Measurements from ENCODE around the gene EIF3L.

The EIF3L gene

DNA sequence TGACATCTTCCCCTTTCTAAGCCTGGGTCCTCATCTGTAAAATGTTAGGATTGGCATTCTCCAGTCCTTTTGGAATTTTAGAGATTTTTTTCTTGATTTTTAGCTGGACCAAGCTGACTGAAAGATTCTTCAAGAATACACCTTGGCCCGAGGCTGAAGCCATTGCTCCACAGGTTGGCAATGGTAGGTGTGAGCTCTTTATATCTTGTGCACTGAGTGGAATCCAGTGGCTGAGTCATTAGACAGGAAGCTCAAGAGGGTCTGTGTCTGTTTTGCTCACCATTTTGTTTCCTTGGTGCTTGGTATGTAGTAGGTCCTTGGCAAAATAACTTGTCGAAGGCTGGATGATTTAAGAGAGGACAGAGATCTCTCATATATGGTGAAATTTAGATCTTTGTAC lies 6.2 kb downstream of the EIF3L start:
- DNase-seq, result no peak

DNA sequence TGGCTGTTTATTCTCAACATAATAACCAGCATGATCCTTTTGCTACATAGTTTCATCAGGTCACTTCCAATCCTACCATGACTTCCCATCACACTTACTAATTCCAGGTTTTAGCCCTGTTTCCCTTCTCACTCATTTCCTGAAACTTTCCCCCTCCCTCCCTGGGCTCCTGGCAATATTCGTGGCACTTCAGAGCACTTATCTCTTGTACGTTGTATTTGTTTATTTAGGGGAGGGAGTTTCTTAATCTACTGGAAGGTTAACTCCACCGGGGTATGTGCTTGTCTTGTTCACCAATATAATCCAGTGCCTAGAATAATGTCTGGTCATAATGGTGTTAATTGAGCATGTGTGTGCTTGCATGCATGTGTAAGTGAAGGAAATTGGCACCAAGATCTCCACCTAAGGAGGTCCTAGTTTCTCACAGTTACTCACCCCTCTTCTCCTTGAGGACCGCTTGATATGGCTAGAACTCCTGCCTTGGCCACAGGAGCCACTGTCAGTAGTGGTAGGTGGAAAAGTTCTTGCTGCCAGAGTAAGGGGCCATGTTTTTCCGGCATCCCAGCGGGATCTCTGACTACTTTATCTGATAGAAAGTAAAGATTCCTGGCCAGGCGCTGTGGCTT lies 11.7 kb downstream of the EIF3L start:
- no peak for DNase-seq

DNA sequence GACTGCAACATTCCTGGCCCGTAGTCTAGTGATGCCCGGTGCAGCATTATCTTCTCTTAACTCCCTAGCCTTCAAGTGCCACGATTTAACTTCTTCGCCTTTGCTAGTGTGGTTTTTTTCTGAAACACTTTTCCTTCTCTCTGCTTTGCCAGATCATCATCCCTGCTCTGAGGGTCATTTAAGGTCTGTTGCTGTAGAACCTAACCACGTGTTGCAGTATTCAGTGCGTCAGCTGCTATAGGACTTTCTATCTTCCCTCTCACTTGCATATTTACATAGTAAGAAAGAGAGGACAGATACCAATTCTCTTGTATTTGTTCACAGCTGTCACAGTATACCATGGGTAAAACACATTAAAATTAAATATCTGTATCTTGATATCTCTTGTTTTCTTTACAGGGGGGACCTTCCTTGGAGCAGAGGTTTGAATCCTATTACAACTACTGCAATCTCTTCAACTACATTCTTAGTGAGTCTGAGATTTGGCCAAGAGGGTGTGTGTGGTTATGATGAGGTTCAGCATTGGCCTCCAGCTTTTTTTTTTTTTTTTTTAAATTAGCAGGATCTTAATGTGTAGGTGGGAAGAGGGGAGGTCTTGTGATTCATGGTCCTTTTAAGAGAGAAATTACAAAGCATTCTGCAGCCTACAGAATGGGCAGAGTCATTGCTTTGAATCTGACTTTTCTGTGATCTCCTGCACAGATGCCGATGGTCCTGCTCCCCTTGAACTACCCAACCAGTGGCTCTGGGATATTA lies 13.5 kb downstream of the EIF3L start:
- no peak for DNase-seq

DNA sequence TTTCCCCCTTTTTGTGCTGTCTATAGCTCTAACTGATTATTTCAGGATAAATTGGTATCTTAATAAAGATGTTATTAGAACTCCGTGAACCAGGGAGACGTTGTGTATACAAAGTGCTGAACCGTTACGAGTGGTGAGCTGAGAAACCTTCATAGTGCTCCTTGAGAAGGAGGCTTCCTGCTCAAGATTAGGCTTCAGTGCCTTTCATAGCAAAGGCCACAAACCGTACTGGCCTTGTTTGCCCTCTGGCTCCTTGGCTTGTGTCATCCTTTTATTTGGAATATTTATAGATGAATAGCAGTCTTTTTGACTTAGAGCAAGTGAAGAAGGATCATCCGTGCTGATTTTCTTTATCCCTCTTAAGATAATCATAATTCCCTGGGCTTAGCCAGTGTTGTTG lies 16.3 kb downstream of the EIF3L start:
- DNase-seq, result no peak

DNA sequence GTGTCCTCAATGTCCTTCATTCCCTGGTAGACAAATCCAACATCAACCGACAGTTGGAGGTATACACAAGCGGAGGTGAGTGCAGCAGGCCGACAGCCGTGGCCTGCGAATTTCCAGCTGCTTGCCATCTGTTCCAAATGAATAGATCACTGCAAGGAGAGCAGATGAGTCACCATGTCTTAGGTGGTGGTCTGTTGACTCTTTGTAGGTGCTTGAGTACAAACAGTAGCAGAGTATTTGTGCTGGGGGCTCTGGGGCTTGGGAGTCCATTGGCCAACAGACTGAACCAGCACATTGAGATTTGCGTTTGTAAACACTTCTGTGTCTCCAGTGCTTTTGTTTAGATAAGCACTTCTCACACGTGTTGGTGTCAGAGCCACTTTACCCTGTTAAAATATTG lies 21.1 kb downstream of the EIF3L start:
- DNase-seq, result no peak

DNA sequence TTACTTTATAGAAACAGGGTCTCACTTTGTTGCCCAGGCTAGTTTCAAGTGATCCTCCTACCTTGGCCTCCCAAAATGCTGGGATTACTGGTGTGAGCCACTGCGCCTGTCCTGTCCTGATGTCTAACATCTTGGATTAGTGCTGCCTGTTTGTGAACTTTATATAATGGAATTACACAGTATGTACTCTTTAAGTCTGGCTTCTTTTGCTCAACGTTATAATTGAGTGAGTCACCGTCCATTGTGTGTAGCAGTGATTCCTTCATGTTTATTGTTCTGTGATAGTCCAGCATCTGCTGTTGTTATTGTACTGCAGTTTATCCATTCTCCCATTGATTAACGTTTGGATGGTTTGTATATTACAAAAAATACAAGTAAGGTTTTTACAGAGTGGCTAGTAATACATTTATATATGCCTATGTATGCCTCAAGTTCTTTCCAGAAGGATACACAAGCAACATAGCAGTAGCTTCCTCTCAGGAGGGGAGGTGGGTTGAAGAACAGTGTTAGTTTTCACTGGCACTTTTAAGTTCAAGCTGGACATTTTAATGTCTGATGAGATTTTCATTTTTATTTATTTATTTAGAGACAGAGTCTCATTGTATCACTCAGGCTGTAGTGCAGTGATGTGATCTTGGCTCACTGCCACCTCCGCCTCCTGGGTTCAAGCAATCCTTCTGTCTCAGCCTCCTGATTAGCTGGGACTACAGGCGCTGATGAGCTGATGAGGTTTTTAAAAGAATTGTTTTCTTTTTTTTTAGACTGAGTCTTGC lies 31.6 kb downstream of the EIF3L start:
- DNase-seq, result no peak

DNA sequence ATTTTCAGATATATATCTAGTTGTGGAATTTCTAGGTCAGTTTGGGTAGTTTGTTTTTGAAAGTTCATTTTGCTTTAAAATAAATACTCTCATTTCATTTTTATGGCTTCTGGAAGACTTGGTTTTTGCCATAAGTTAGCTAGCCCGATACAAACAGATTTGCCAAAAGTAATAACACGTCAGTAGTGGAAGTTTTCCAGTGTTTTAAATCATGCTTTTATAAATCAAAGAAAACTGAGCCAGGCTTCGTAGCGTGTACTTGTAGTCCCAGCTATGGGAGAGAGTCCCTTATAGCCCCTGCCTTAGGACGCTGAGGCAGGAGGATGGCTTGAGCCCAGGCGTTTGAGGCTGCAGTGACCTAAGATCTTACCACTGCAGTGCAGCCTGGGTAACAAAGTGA lies 35.2 kb downstream of the EIF3L start:
- no peak for DNase-seq

DNA sequence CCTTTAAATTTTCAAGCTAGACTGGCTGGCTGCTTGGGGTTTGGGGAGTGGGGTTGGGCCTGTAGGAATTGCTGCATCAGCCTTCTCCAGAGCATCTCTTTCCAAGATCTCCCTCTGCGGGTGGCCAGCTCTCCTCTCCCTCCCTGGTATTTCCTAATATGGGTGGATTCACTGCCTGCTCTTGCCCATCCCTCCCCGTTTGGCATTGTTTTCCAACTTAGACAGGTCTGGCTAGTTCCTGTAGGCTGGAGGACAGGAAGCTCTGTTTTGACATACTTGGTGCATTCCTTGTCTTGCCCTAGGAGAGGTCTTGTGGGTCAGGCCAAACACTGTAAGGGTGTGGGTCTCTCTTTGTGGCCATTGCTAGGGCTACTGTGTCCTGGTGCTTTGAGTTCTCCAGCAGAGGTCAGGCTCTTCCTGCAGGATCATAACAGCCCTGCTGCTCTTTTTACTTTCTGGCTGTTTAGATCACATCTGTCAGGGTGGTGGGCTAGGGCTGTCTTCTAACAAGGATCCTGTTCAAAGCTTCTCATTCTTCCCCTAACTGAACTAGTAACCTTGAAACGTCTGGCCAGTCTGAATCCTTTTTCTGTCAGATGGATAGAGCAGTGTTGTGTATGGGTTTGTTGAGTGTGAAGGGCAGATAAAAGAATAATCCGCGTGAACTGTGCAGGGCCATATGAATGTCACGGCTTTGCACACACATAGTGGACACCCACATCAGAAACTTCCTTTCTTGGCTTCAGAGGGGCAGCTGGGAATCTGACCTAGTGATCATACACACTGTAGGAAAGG lies 38.6 kb downstream of the EIF3L start:
- DNase-seq, result no peak

DNA sequence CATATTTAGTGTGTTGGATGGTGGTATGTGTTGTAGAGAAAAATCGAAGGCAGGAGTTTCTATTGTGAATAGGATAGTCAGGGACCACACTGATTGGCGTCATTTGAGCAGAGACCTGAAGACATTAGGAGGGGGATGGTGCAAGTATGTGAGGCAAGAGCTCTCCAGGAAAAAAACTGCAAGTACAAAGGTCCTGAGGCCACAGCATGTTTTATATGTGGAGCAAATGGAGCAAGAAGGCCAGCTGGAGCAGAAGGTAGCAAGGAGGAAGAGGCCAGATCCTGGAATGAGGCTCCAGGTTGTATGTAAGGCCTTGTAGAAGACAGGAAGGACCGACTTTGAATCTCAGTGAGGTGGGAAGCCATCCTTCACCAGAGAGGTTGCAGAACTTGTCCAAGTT lies 42.7 kb downstream of the EIF3L start:
- no peak for DNase-seq

DNA sequence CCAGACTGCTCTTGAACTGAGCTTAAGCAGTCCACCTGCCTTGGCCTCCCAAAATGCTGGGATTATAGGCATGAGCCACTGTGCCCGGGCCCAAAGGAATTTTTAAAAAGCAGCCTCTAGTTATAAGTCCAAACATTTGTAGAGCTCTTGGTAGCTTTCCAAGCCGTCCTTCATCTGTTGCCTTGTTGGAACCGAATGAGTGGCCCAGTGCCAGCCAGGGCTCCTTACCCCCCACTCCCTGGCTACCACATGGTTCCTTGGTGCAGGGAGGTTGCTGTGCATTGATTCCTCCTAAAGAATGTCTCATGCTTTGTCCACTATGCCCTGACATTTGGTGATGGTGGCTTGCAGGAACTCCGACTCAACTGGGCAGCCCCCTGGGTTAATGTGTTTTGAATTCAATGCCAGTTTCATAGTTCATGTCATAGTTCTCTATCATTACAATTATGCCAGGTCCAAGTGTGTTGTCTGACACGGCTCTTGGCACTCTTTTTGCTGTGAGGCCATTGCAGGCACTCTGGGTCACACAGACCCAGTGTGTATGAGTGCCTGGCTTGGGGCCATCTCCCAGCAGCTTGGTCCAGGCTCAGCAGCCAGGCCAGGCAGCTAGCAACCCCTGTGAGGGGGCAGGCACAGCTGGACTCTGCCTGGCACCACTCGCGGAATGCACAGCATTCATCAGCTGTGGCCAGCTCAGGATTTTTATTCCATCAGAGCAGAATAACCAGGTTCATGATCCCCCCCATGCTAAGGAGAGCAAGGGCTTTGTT lies 43.5 kb downstream of the EIF3L start:
- DNase-seq, result no peak

DNA sequence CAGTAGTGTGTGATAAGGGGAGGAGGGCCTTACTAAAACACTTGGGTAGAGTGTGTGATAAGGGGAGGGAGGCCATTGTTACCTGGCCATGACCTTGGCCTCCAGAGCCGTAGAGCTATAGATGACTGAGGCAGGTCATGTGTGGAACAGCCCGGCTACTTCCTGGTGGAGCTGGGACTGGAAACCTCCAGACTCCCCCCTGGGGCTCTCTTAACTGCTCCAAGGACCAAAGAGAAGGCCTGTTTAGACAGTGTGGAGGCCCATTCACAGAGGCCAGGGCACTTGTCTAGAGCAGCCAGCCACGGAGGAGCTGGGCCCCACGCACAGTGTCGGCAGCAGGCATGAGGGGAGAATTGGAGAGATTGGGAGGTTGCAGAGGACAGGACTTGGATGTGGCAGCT lies 44.4 kb downstream of the EIF3L start:
- DNase-seq, result no peak

DNA sequence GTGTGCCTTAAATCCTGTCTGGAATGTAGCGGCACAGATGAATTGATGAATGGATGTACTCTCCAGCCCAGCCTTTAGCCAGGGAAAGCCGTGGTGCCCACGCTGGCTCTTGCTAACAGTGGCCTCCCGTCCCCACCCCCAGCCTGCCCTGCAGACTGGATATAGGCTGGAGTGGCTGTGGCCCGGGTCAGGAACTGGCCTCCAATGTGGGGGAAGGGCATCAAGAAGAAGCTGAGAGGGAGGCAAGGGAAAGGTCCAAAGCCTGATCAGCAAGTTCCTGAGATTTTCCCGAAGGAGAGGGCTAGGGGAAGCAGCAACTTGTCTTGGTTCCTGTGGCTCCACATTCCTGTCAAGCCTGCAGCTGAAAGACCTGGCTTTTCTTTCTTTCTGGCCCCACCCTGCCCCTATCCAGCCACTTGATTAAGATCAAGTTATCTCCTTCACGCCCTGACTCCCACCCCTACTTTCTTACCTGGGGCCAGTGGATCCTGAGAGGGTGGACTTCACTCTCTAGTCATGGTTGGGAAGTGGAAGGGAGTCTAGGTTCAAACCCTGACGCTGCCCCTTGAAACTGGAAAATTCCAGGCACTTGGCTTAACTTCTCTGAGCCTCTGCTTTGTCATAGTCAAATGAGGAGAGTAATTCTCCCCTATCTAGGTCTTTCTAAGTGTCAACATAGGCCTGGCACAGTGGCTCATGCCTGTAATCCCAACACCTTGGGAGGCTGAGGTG lies 45.9 kb downstream of the EIF3L start:
- DNase-seq, result no peak

DNA sequence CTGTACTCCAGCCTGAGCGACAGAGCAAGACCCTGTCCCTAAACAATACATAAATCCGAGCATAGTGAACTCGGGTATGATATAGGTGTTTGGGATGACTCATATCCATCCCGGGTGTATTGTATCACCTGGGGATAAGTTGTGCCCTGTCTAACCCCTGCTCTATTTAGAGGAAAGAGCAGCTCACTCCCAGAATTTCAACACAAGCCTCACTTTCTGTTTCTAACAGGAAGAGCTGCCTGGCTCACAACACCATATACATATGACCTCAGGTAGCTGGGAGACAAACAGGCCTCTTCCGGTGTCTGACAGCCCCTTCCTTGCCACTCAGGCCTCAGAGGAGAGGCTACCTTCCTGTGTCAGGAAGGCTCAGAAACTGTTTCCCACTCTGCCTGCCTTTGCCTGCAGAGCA lies 47.0 kb downstream of the EIF3L start:
- no peak for DNase-seq

DNA sequence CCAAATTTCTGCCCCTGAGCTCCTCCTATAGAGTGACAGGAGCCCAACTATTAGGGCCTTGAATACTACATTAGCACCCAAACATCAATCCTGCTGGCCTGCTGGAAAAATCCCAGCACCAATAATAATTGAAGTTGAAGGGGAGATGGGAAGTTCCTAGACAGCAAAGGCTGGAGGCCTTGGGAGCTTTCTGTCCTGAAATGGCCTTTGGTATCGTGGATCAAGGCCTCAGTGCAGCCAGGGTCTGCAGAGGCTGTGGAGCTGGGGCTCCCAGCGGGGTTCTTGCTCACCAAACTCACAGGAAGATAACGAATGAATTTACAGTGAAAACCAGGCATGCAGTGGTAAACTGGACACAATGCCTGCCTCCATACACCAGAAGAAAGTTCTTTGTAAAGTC lies 47.7 kb downstream of the EIF3L start:
- DNase-seq, result no peak

DNA sequence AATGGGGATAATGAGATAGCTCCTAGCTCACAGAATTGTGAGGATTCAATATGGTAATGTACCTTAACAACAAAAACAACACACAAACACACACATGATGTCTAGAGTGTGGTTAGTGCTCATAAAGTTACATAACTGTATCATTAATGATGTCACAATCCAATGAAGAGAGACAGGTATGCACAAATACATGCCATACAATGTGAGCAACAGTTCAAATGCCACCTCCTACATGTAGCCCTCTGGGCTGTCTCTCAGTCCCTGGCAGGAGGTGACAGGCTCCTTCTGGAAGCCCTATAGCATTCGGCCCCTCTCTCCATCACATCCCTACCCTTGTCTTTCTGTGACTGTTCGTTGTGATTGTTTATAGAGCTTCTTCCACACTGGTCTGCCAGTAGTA lies 48.6 kb downstream of the EIF3L start:
- DNase-seq, result no peak

DNA sequence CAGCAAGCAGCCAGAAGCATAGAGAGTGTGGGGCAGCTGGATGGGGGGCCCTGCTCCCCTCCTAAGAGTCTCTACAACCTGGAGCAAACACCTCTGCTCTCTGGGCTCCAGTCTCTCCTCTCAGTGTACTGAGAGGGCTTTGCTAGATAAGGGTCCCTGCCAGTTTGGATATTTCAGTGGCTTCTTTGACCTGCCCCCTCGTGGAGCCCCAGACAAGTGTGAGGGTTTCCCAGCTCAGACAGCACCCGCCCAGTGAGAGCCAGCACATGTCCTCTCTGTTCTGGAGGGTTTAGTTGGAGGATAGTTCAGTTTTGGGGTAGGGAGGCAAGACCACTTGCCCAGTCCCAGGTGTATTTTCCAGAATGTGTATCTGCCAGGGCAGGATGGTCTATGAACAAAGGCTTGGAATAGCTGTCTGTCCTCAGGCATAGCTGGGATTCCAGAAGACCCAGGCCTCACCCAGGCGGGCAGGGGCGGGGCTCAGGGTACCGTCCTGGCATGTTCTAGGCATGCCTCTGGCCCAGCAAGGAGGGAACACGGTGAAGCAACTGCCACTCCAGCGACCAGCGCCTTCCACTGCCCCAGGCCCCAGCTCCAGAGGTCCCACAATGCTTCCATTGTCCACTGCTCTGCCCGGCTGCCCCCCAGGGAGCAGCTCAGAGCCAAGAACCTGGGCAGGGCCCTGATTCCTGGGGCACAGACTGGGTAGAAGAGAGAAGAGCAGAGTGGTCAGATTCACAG lies 49.4 kb downstream of the EIF3L start:
- no peak for DNase-seq

DNA sequence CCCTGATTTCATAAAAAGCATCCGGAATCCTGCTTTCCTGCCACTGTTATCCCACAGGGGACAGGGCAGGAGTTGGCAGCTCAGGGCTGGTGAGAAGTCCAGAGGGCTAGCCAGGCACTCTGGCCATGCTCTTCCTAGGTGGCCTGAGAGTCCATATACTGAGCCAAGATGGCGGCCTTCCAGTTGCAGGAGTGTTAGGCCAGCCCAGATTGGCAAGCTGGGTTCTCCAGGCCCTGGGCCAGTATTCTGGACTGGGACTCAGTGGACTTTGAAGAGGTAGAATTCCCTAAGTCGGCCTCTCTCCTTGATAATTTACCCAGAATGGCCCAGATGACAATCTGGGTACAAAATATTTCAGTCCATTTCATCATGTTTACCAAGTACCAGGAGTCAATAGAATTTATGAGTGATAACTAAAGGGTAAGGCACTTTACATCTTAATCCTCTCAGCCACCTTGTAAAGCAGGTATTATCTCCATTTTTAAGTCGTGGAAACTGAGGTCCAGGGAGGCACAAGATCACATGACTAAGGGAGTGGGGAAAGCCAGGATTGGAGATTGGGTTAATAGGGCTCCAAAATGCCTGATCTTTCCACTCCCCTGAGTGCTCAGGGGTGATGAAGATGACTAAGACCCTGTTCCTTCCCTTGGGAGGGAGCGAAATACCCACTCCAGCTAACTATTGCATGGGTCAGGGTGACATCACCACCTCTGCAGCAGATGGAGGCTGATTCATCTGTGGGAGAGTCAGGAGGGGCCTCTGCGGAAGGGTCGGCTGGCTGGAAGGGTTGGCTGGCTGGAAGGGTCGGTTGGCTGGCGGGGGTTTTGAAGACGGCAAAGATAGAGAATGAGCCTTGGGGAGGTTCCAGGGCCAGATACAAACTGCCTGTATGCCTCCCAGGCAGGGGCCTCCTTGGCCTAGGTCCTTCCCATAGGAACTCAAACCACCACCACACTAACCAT lies 55.6 kb downstream of the EIF3L start:
- DNase-seq, result no peak

DNA sequence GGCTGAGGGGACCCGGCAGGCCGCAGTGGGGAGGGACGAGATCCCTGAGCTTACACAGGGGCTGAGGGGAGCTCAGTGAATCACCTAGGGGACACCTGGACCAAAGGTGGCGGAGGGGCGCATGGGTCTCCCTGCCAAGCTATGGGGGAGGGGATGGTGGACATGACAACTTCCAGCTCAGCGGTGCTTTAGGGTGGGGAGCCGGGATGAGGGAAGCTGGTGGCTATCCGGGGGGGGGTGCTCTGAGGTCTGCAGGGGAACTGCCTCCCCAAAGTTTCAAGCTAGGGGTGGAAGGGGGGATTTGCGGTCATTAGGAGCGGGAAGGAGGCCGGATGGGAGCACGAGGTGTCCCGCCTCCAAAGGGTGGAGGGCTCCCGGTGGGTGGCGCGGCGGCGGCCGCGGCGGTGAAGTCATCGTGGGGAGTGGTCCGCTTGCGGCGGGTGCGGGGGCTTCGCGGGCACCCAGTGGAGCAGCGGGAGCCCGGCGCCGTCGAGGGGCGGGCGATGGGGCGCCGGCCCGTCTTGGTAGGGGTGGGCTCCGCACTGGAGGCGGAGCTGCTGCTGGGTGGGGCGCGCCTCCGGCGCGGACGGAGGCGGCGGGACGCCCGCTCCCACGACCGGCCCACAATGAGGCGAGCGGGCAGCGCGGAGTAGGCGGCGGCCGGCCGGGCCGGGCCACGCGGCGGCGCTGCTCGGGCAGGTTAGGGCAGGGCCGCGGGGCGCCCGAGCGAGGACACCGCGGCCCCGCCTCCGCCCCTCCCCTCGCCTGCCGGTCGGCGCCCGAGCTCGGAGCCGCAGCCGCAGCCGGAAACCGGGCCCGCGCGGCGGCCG lies 56.5 kb downstream of the EIF3L start, which contains the start of gene MICALL1:
Gene MICALL1 (plus strand): TSS at position 764 of the 830 bp plus-strand sequence. CDS start 126 bp downstream, outside the sequence.
- peak; percentile 27 for DNase-seq

Data from NCI-H1092 treated with DMSO at 0.1 percent for 48 hours (cell line).